ENCODE results near the gene DHCR7.

DHCR7 gene

GRCh38 chr11:71393283-71393682 is 54.9 kb downstream of the DHCR7 start:
- H3K9ac ChIP-seq (ENCODE audit: low read length), result no peak overlapping the region
- H3K36me3 ChIP-seq (ENCODE audit: control insufficient read depth, insufficient read depth, low read length), result no peaks in the 10 kb centered on the region
- no peak overlapping the region for H3K4ac ChIP-seq (ENCODE audit: low read depth, low read length)
- no peak overlapping the region for H3K56ac ChIP-seq (ENCODE audit: low read length)
- H4K8ac ChIP-seq (ENCODE audit: low read depth, low read length), result no peak overlapping the region
- no peak overlapping the region for H2BK5ac ChIP-seq (ENCODE audit: low read length)
- no peak overlapping the region for H3K4me3 ChIP-seq (ENCODE audit: low read length)
- H3K18ac ChIP-seq (ENCODE audit: low read length), result no peak overlapping the region
- H2BK15ac ChIP-seq (replicated peaks; ENCODE audit: low read depth), result no peak overlapping the region
- no peak overlapping the region for H4K5ac ChIP-seq (ENCODE audit: low read length)
- DNase-seq, result no peak
- no peak overlapping the region for H3K27ac ChIP-seq (ENCODE audit: low read depth, low read length)
- no peak overlapping the region for H2BK120ac ChIP-seq (ENCODE audit: low read depth, low read length)
- peaks cover 7% of the 10 kb centered on the region for H3K27me3 ChIP-seq (ENCODE audit: insufficient read depth, low read length, poor library complexity)
- H3K4me2 ChIP-seq (ENCODE audit: low read length), result no peak overlapping the region
- H3K79me1 ChIP-seq (ENCODE audit: low read length), result no peaks in the 10 kb centered on the region
- WGBS (ENCODE audit: extremely low coverage, insufficient coverage, low lambda C conversion rate), result no CpG with 5 or more reads among the region's 2 CpGs
- H3K23ac ChIP-seq (ENCODE audit: low read length), result no peak overlapping the region
- H3K4me1 ChIP-seq (ENCODE audit: control insufficient read depth, low read depth, low read length), result no peaks in the 10 kb centered on the region
- H3K79me2 ChIP-seq (ENCODE audit: control insufficient read depth, insufficient read depth, low read length), result no peaks in the 10 kb centered on the region
- no peak overlapping the region for H2AK5ac ChIP-seq (ENCODE audit: low read length)

GRCh38 chr11:71391796-71392195 is 56.4 kb downstream of the DHCR7 start:
- H3K27me3 ChIP-seq (ENCODE audit: insufficient read depth, low read length, poor library complexity), result peaks cover 7% of the 10 kb centered on the region
- WGBS (ENCODE audit: extremely low coverage, insufficient coverage, low lambda C conversion rate), result no CpG with 5 or more reads among the region's 8 CpGs
- H3K18ac ChIP-seq (ENCODE audit: low read length), result no peak overlapping the region
- H2BK15ac ChIP-seq (replicated peaks; ENCODE audit: low read depth), result no peak overlapping the region
- H3K23ac ChIP-seq (ENCODE audit: low read length), result no peak overlapping the region
- H3K79me1 ChIP-seq (ENCODE audit: low read length), result no peaks in the 10 kb centered on the region
- no peak for DNase-seq
- no peaks in the 10 kb centered on the region for H3K36me3 ChIP-seq (ENCODE audit: control insufficient read depth, insufficient read depth, low read length)
- no peak overlapping the region for H2AK5ac ChIP-seq (ENCODE audit: low read length)
- no peak overlapping the region for H2BK120ac ChIP-seq (ENCODE audit: low read depth, low read length)
- H3K9ac ChIP-seq (ENCODE audit: low read length), result no peak overlapping the region
- H3K27ac ChIP-seq (ENCODE audit: low read depth, low read length), result no peak overlapping the region
- H3K56ac ChIP-seq (ENCODE audit: low read length), result no peak overlapping the region
- H3K79me2 ChIP-seq (ENCODE audit: control insufficient read depth, insufficient read depth, low read length), result no peaks in the 10 kb centered on the region
- no peak overlapping the region for H2BK5ac ChIP-seq (ENCODE audit: low read length)
- no peak overlapping the region for H3K4ac ChIP-seq (ENCODE audit: low read depth, low read length)
- no peak overlapping the region for H4K5ac ChIP-seq (ENCODE audit: low read length)
- no peak overlapping the region for H3K4me3 ChIP-seq (ENCODE audit: low read length)
- no peaks in the 10 kb centered on the region for H3K4me1 ChIP-seq (ENCODE audit: control insufficient read depth, low read depth, low read length)
- no peak overlapping the region for H4K8ac ChIP-seq (ENCODE audit: low read depth, low read length)
- no peak overlapping the region for H3K4me2 ChIP-seq (ENCODE audit: low read length)

GRCh38 chr11:71391352-71391751 is 56.8 kb downstream of the DHCR7 start:
- H3K4me3 ChIP-seq (ENCODE audit: low read length), result no peak overlapping the region
- no peak overlapping the region for H3K27ac ChIP-seq (ENCODE audit: low read depth, low read length)

GRCh38 chr11:71388637-71389235 is 59.5 kb downstream of the DHCR7 start:
- no peak overlapping the region for H4K5ac ChIP-seq (ENCODE audit: low read length)
- H3K23ac ChIP-seq (ENCODE audit: low read length), result no peak overlapping the region
- no peaks in the 10 kb centered on the region for H3K36me3 ChIP-seq (ENCODE audit: control insufficient read depth, insufficient read depth, low read length)
- no peak overlapping the region for H2BK15ac ChIP-seq (replicated peaks; ENCODE audit: low read depth)
- no peak overlapping the region for H3K18ac ChIP-seq (ENCODE audit: low read length)
- no peak overlapping the region for H4K8ac ChIP-seq (ENCODE audit: low read depth, low read length)
- no peak overlapping the region for H2BK120ac ChIP-seq (ENCODE audit: low read depth, low read length)
- no peak overlapping the region for H2BK5ac ChIP-seq (ENCODE audit: low read length)
- no CpG with 5 or more reads among the region's 7 CpGs for WGBS (ENCODE audit: extremely low coverage, insufficient coverage, low lambda C conversion rate)
- H3K56ac ChIP-seq (ENCODE audit: low read length), result no peak overlapping the region
- no peak overlapping the region for H2AK5ac ChIP-seq (ENCODE audit: low read length)
- no peaks in the 10 kb centered on the region for H3K4me1 ChIP-seq (ENCODE audit: control insufficient read depth, low read depth, low read length)
- no peak overlapping the region for H3K9ac ChIP-seq (ENCODE audit: low read length)
- no peak overlapping the region for H3K4ac ChIP-seq (ENCODE audit: low read depth, low read length)
- no peak overlapping the region for H3K4me2 ChIP-seq (ENCODE audit: low read length)
- H3K79me2 ChIP-seq (ENCODE audit: control insufficient read depth, insufficient read depth, low read length), result no peaks in the 10 kb centered on the region
- no peak for DNase-seq
- H3K79me1 ChIP-seq (ENCODE audit: low read length), result no peaks in the 10 kb centered on the region
- H3K27ac ChIP-seq (ENCODE audit: low read depth, low read length), result no peak overlapping the region
- H3K4me3 ChIP-seq (ENCODE audit: low read length), result no peak overlapping the region
- peaks cover 7% of the 10 kb centered on the region for H3K27me3 ChIP-seq (ENCODE audit: insufficient read depth, low read length, poor library complexity)

More at GRCh38 chr11:71391352-71391751, 56.8 kb downstream of the DHCR7 start:
- H4K8ac ChIP-seq (ENCODE audit: low read depth, low read length), result no peak overlapping the region
- no peaks in the 10 kb centered on the region for H3K36me3 ChIP-seq (ENCODE audit: control insufficient read depth, insufficient read depth, low read length)
- no peaks in the 10 kb centered on the region for H3K4me1 ChIP-seq (ENCODE audit: control insufficient read depth, low read depth, low read length)
- no peak for DNase-seq
- H3K4ac ChIP-seq (ENCODE audit: low read depth, low read length), result no peak overlapping the region
- WGBS (ENCODE audit: extremely low coverage, insufficient coverage, low lambda C conversion rate), result no CpG with 5 or more reads among the region's 5 CpGs
- H3K56ac ChIP-seq (ENCODE audit: low read length), result no peak overlapping the region
- H3K79me1 ChIP-seq (ENCODE audit: low read length), result no peaks in the 10 kb centered on the region
- H3K18ac ChIP-seq (ENCODE audit: low read length), result no peak overlapping the region
- H2BK120ac ChIP-seq (ENCODE audit: low read depth, low read length), result no peak overlapping the region
- H2AK5ac ChIP-seq (ENCODE audit: low read length), result no peak overlapping the region
- no peak overlapping the region for H3K4me2 ChIP-seq (ENCODE audit: low read length)
- no peak overlapping the region for H4K5ac ChIP-seq (ENCODE audit: low read length)
- no peak overlapping the region for H2BK5ac ChIP-seq (ENCODE audit: low read length)
- H3K79me2 ChIP-seq (ENCODE audit: control insufficient read depth, insufficient read depth, low read length), result no peaks in the 10 kb centered on the region
- no peak overlapping the region for H2BK15ac ChIP-seq (replicated peaks; ENCODE audit: low read depth)
- no peak overlapping the region for H3K23ac ChIP-seq (ENCODE audit: low read length)
- peaks cover 7% of the 10 kb centered on the region for H3K27me3 ChIP-seq (ENCODE audit: insufficient read depth, low read length, poor library complexity)
- H3K9ac ChIP-seq (ENCODE audit: low read length), result no peak overlapping the region

DNA sequence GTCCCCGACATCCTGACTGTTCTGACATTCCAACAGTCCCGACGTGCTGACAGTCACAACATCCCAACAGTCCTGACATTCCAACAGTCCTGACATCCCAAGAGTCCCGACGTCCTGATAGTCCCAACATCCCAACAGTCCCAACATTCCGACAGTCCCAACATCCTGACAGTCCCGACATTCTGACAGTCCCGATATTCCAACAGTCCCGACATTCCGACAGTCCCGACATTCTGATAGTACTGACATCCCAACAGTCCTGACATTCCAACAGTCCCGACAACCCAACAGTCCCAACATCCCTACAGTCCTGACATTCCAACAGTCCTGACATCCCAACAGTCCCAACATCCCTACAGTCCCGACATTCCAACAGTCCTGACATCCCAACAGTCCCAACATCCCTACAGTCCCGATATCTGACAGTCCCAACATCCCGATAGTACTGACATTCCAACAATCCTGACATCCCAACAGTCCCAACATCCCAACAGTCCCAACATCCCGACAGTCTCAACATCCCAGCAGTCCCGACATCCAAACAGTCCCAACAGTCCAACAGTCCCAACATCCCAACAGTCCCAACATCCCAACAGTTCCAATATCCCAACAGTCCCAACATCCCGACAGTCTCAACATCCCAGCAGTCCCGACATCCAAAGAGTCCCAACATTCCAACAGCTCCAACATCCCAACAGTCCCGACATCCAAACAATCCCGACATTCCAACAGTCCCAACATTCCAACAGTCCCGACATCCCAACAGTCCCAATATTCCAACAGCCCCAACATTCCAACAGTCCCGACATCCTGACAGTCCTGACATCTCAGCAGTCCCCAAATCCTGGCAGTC is 60.2 kb downstream of the DHCR7 start:
- H3K4me3 ChIP-seq (ENCODE audit: low read length), result no peak overlapping the region
- H3K23ac ChIP-seq (ENCODE audit: low read length), result no peak overlapping the region

More for the DNA sequence above, 60.2 kb downstream of the DHCR7 start:
- H4K8ac ChIP-seq (ENCODE audit: low read depth, low read length), result no peak overlapping the region
- H3K4me2 ChIP-seq (ENCODE audit: low read length), result no peak overlapping the region
- no peak overlapping the region for H4K5ac ChIP-seq (ENCODE audit: low read length)
- H2BK120ac ChIP-seq (ENCODE audit: low read depth, low read length), result no peak overlapping the region
- no peaks in the 10 kb centered on the region for H3K79me1 ChIP-seq (ENCODE audit: low read length)
- H3K9ac ChIP-seq (ENCODE audit: low read length), result no peak overlapping the region
- H3K18ac ChIP-seq (ENCODE audit: low read length), result no peak overlapping the region
- no peaks in the 10 kb centered on the region for H3K79me2 ChIP-seq (ENCODE audit: control insufficient read depth, insufficient read depth, low read length)
- 100% methylated on average over 3 of the region's 23 CpGs for WGBS (ENCODE audit: extremely low coverage, insufficient coverage, low lambda C conversion rate)
- no peak overlapping the region for H2AK5ac ChIP-seq (ENCODE audit: low read length)
- H3K56ac ChIP-seq (ENCODE audit: low read length), result no peak overlapping the region
- no peak overlapping the region for H3K27ac ChIP-seq (ENCODE audit: low read depth, low read length)
- no peaks in the 10 kb centered on the region for H3K36me3 ChIP-seq (ENCODE audit: control insufficient read depth, insufficient read depth, low read length)
- no peak overlapping the region for H2BK5ac ChIP-seq (ENCODE audit: low read length)
- peaks cover 7% of the 10 kb centered on the region for H3K27me3 ChIP-seq (ENCODE audit: insufficient read depth, low read length, poor library complexity)
- no peaks in the 10 kb centered on the region for H3K4me1 ChIP-seq (ENCODE audit: control insufficient read depth, low read depth, low read length)
- H2BK15ac ChIP-seq (replicated peaks; ENCODE audit: low read depth), result no peak overlapping the region
- no peak for DNase-seq
- H3K4ac ChIP-seq (ENCODE audit: low read depth, low read length), result no peak overlapping the region
